NCI-H2196 (cell line): ENCODE results near the gene PTPN22.

Experiments
- DNase-seq: peaks from one replicate; lab custom pipeline; 2025; ENCODE audit not compliant: unreplicated experiment; lab: John Stamatoyannopoulos, UW

The PTPN22 gene

GRCh38 chr1:113765306-113766230 is 105.9 kb downstream of the PTPN22 start:
- DNase-seq = no peak
